MCF 10A (cell line): ENCODE measurements around the gene STAG3. TPM values are rescaled to one million over a fixed set of nuclear protein-coding genes. Genes with fewer than 3 reads are reported as not detected.
"Not testable (repeated sequence)": the region's sequence is repeated elsewhere in the genome, so short reads cannot be mapped to it uniquely, and the experiment has no call there.

Experiments
- BruUV-seq: library from RNA; stranded (reverse); fragments of 400-500 nt; replicated peaks from 2 replicates; lab custom pipeline; 2021; lab: Mats Ljungman, UMichigan
- CTCF ChIA-PET: fragments of 300-600 bp; sonication (Branson Sonifier 250); formaldehyde crosslinking; extraction: SDS; loops from one replicate; lab custom pipeline; 2021; ENCODE audit warnings: antibody characterized with exemption, inconsistent platforms; lab: Yijun Ruan, JAX
- POLR2A ChIA-PET: fragments of 300-600, 350-650 bp; sonication (Branson Sonifier 250); formaldehyde crosslinking; extraction: SDS; loops from one replicate; lab custom pipeline; 2020; ENCODE audit warnings: antibody characterized with exemption, inconsistent platforms; lab: Yijun Ruan, JAX
- DNase-seq: peaks from one replicate; pipeline ENCODE4 v3.0.0-alpha.2; 2018; ENCODE audit not compliant: unreplicated experiment
- H3K27ac Mint-ChIP-seq: one replicate; pipeline ENCODE4 v1.8.0; 2022; ENCODE audit warnings: mild to moderate bottlenecking, low read depth, mixed read lengths; ENCODE audit not compliant: unreplicated experiment
- H3K27me3 Mint-ChIP-seq: one replicate; pipeline ENCODE4 v1.8.0; 2022; ENCODE audit warnings: mixed read lengths; ENCODE audit not compliant: insufficient read depth, unreplicated experiment
- H3K36me3 Mint-ChIP-seq: one replicate; pipeline ENCODE4 v1.8.0; 2022; ENCODE audit warnings: mild to moderate bottlenecking, moderate library complexity, mixed read lengths; ENCODE audit not compliant: insufficient read depth, unreplicated experiment
- H3K4me1 Mint-ChIP-seq: one replicate; pipeline ENCODE4 v1.8.0; 2022; ENCODE audit warnings: mixed read lengths; ENCODE audit not compliant: insufficient read depth, unreplicated experiment
- H3K4me3 Mint-ChIP-seq: one replicate; pipeline ENCODE4 v1.8.0; 2022; ENCODE audit warnings: mild to moderate bottlenecking, moderate library complexity, mixed read lengths; ENCODE audit not compliant: unreplicated experiment
- H3K9me3 Mint-ChIP-seq: one replicate; pipeline ENCODE4 v1.8.0; 2022; ENCODE audit warnings: mixed read lengths; ENCODE audit not compliant: unreplicated experiment
- intact Hi-C: fragments of 100-400 bp; cut with micrococcal nuclease; formaldehyde crosslinking; loops from 2 replicates; pipeline ENCODE4 v1.14.1; 2022
- total RNA-seq: library from RNA; stranded (reverse); gene quantifications from 2 replicates; pipeline ENCODE4 v1.2.3, GENCODE V29; 2022
- TF ChIP-seq, protein P1 (sequence below): fragments of 200-600 bp; IDR thresholded peaks from one replicate; pipeline ENCODE4 v1.8.0; 2022; ENCODE audit warnings: antibody characterized with exemption, mild to moderate bottlenecking; ENCODE audit not compliant: unreplicated experiment

The STAG3 gene
- total RNA-seq, 1 experiment from 2014 or later = 1.5 TPM

DNA sequence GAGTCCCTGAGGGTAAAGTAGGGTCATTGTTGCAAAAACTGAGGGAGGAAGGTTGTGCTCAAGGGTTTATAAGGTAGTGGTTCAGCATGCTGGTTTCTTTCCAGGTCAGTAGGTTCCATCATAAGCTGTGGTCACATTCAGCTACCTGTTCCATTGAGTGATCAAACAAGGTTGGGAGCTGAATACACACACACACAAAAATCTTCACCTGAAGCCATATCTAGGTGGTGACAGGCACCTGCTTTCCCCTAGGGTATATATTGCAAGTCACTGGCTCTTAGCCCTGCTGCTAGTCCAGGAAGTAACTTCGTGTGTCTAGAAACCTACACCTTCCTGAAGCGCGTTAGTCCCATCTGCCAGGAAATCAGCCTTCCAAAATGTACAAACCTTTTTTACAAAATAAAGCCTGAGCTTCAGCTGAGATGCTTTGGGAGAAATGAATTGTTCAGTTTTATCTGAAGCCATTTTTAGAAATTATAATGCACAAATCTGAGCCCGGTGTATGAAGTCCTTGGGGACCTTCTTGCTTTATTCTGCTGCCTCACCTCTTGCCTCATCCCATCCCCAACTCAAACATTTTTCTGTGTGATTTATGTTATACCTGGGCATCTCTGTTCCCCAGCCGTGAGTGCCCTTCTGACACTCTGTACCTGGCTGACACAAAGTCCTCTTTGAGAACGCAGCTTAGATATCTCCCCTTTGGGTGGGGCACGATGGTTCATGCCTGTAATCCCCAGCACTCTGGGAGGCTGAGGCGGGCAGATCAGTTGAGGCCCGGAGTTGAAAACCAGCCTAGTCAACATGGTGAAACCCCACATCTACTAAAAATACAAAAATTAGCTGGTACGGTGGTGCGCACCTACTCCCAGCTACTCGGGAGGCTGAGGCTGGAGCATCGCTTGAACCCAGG lies 39.6 kb upstream of the STAG3 start:
- H3K9me3 Mint-ChIP-seq = no peaks in the 10 kb centered on the region
- intact Hi-C loops = loop anchor here (10.0 kb wide), 1 partner anchor 207 kb away; no protein-coding TSS in a partner anchor
- TF ChIP-seq, protein P1, sequence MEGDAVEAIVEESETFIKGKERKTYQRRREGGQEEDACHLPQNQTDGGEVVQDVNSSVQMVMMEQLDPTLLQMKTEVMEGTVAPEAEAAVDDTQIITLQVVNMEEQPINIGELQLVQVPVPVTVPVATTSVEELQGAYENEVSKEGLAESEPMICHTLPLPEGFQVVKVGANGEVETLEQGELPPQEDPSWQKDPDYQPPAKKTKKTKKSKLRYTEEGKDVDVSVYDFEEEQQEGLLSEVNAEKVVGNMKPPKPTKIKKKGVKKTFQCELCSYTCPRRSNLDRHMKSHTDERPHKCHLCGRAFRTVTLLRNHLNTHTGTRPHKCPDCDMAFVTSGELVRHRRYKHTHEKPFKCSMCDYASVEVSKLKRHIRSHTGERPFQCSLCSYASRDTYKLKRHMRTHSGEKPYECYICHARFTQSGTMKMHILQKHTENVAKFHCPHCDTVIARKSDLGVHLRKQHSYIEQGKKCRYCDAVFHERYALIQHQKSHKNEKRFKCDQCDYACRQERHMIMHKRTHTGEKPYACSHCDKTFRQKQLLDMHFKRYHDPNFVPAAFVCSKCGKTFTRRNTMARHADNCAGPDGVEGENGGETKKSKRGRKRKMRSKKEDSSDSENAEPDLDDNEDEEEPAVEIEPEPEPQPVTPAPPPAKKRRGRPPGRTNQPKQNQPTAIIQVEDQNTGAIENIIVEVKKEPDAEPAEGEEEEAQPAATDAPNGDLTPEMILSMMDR = no peak
- no TSS peak for BruUV-seq
- no peaks in the 10 kb centered on the region for H3K36me3 Mint-ChIP-seq
- H3K4me3 Mint-ChIP-seq = no peak overlapping the region
- H3K27ac Mint-ChIP-seq = no peak overlapping the region
- POLR2A ChIA-PET = interaction anchor here (0.7 to 1.2 kb wide), 3 partner anchors 11 to 159 kb away, joined by 3 to 5 read pairs (median 4); partner anchors contain the start of genes GPC2, LAMTOR4 and STAG3
- no peaks in the 10 kb centered on the region for H3K4me1 Mint-ChIP-seq
- CTCF ChIA-PET = interaction anchor here (0.7 to 2.1 kb wide), 4 partner anchors 8 to 80 kb away, joined by 4 to 10 read pairs (median 6); no protein-coding TSS in a partner anchor
- DNase-seq = no peak
- peaks cover 10% of the 10 kb centered on the region for H3K27me3 Mint-ChIP-seq

DNA sequence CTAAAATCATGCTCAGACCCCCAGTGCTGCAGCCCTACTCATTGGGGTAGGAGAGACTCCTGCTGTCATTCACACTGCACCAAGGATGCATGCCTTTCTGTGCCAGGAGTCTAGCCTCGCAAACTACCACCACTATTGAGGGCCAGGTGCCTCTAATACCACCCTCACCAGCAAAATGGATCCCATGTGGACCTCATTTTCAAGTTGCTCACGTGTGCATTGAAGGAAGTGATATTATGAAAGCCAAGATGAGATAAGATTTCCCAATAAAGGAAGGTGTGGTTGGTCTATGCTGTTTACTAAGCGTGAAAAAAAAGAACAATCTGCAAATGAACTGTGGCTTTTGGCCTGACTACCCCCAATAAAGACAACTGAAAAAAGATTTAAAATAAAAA lies 36.2 kb upstream of the STAG3 start:
- ChIA-PET CTCF (interaction anchor here (0.6 to 5.3 kb wide), 3 partner anchors 9 to 34 kb away, joined by 3 to 34 read pairs (median 4); no protein-coding TSS in a partner anchor), POLR2A (interaction anchor here (0.9 to 1.9 kb wide), 5 partner anchors 9 to 126 kb away, joined by 3 to 5 read pairs (median 3); partner anchors contain the start of genes AP4M1, MCM7 and ZKSCAN1)
- no peaks in the 10 kb centered on the region for H3K9me3 Mint-ChIP-seq
- H3K36me3 Mint-ChIP-seq = no peaks in the 10 kb centered on the region
- intact Hi-C loops = no loop called here
- no TSS peak for BruUV-seq
- no peaks in the 10 kb centered on the region for H3K4me1 Mint-ChIP-seq
- no peak overlapping the region for H3K4me3 Mint-ChIP-seq
- H3K27ac Mint-ChIP-seq = no peak overlapping the region
- TF ChIP-seq, protein P1 = no peak
- no peaks in the 10 kb centered on the region for H3K27me3 Mint-ChIP-seq
- DNase-seq = no peak

DNA sequence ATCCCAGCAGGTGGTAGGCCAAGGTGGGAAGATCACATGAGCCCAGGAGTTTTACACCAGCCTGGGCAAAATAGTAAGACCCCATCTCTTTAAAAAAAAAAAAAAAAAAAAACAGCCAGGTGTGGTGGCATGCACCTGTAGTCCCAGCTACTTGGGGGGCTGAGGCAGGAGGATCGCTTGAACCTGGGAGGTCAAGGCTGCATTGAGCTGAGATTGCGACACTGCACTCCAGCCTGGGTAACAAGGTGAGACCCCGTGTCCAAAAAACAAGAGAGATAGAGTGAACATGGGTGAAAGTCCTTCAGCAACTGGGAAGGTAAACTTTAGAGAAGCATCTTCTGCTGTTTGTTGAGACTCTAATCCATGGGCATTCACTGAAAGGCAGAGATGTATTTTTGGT lies 35.3 kb upstream of the STAG3 start:
- no peaks in the 10 kb centered on the region for H3K4me1 Mint-ChIP-seq
- CTCF ChIA-PET = interaction anchor here (1.9 to 5.3 kb wide), 2 partner anchors 10 to 12 kb away, joined by 7 to 34 read pairs; no protein-coding TSS in a partner anchor

DNA sequence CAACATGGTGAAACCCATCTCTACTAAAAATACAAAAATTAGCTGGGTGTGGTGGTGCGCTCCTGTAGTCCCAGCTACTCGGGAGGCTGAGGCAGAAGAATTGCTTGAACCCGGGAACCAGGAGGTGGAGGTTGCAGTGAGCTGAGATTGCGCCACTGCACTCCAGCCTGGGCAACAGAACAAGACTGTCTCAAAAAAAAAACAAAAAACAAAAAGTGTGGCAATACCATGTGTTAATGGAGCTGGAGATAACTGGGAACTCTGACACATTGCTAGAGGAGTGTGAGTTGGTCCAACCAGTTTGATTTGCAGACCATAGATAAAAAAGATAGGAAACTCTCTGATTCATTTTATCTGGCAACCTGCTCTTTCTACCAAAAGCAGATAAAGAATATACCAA lies 31.4 kb upstream of the STAG3 start:
- peak; percentile 59 for DNase-seq
- POLR2A ChIA-PET = interaction anchor here (0.7 to 4.3 kb wide), 4 partner anchors 13 to 46 kb away, joined by 3 to 58 read pairs (median 4); partner anchors contain the start of genes MBLAC1 and TRAPPC14
- H3K4me1 Mint-ChIP-seq, H3K9me3 Mint-ChIP-seq, H3K4me3 Mint-ChIP-seq, BruUV-seq, H3K27ac Mint-ChIP-seq, H3K27me3 Mint-ChIP-seq, intact Hi-C loops: not testable (repeated sequence)
- CTCF ChIA-PET = interaction anchor here (0.7 to 1.4 kb wide), 4 partner anchors 9 to 409 kb away, joined by 3 to 15 read pairs (median 4); no protein-coding TSS in a partner anchor
- H3K36me3 Mint-ChIP-seq = peaks cover 12% of the 10 kb centered on the region

More for the DNA sequence above, 35.3 kb upstream of the STAG3 start:
- POLR2A ChIA-PET = interaction anchor here (1.0 to 1.9 kb wide), 3 partner anchors 10 to 15 kb away, joined by 3 to 5 read pairs (median 5); no protein-coding TSS in a partner anchor
- Mint-ChIP-seq H3K27ac (no peak overlapping the region), H3K9me3 (no peaks in the 10 kb centered on the region), H3K36me3 (no peaks in the 10 kb centered on the region), H3K27me3 (no peaks in the 10 kb centered on the region), H3K4me3 (no peak overlapping the region)
- TF ChIP-seq, protein P1 = no peak
- no peak for DNase-seq
- BruUV-seq = no TSS peak
- intact Hi-C loops = no loop called here
